ENCODE data around the gene HAUS1.
A peak's percentile ranks its signal among the peaks of the same experiment; 100 is the strongest.
"Not testable (repeated sequence)": the region's sequence is repeated elsewhere in the genome, so short reads cannot be mapped to it uniquely, and the experiment has no call there.

The HAUS1 gene

DNA sequence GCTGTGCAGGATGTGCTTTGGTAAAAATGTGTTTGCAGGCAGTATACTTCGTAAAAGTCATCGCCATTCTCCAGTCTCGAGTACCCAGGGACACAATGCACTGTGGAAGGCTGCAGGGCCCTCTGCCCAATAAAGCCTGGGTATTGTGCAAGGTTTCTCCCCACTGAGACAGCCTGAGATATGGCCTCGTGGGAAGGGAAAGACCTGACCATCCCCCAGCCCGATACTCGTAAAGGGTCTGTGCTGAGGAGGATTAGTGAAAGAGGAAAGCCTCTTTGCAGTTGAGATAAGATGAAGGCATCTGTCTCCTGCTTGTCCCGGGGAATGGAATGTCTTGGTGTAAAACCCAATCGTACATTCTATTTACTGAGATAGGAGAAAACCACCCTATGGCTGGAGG is 15.7 kb upstream of the HAUS1 start:
- DNase-seq (ENCODE audit: extremely low read depth in 1 of 2, low read depth in 1 of 2), result not testable (repeated sequence)

GRCh38 chr18:46095532-46095931 is 8.7 kb upstream of the HAUS1 start:
- no peak for DNase-seq (ENCODE audit: extremely low read depth in 1 of 2, low read depth in 1 of 2)

GRCh38 chr18:46096651-46097300 is 7.4 kb upstream of the HAUS1 start:
- DNase-seq (ENCODE audit: extremely low read depth in 1 of 2, low read depth in 1 of 2), result no peak

DNA sequence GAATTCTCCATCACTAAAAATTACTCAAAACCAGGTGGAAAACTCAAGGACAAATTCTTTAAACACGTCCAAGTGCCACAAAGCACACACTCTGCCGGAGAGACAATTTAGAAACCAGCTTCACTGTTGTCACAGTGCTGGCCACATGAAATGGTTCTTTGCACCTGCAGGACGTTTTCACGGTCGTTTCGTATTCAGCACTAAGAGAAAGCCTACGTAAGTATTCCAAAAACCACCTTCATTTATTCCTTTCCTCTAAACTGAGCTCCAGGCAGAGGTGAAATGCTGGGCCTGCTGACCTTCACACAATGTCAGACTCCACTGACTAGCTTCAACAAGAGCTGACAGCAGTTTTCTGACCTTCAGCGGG is 6.8 kb upstream of the HAUS1 start:
- DNase-seq (ENCODE audit: extremely low read depth in 1 of 2, low read depth in 1 of 2), result no peak

DNA sequence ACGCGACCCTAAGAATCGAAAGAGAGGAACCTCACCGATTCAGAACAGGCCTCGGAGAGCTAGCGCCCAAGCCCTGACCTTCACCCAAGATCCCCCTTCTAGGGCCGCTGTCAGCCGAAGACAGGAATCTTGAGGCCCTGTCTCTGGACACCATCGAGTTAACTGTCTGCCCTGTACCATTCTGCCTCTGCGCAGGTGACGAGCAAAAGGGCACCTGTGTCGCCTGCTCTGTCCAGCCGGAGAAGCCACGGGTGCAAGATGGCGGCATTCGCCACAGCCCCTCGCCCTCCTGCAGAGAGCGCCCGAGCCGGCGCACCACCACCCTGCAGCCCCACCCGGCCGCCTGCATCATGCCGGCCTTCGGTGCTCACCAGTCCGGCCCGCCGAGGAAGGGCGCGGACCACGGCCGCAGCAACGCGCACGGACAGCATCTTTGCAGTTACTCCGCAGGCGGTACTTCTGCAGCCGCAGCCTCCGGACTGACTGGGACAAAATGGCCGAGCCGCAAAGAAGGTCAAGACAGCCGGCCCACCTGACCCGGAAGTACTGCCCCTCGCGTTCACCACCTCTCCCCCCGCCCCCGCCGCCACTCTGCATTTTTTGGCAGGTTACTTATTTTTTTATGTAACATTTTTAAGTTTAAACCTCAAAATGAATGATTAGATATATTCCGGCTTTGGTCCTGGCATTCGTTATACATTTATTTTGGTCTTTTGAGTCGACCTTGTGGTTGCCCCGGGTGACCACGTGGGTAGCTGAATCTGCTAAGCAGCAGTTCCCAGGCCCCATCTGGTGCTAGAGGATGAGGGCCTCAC is 6.2 kb upstream of the HAUS1 start, which contains the start of gene ATP5F1A:
Gene ATP5F1A, minus strand, starts transcription at position 496 of the 815 bp plus-strand sequence. Its CDS starts 65 bp downstream, at position 431.
- peak; percentile 65 to 78 for DNase-seq (ENCODE audit: extremely low read depth in 1 of 2, low read depth in 1 of 2)

GRCh38 chr18:46098616-46098933 is 5.6 kb upstream of the HAUS1 start:
- no peak for DNase-seq (ENCODE audit: extremely low read depth in 1 of 2, low read depth in 1 of 2)

GRCh38 chr18:46099463-46099862 is 4.7 kb upstream of the HAUS1 start:
- no peak for DNase-seq (ENCODE audit: extremely low read depth in 1 of 2, low read depth in 1 of 2)

DNA sequence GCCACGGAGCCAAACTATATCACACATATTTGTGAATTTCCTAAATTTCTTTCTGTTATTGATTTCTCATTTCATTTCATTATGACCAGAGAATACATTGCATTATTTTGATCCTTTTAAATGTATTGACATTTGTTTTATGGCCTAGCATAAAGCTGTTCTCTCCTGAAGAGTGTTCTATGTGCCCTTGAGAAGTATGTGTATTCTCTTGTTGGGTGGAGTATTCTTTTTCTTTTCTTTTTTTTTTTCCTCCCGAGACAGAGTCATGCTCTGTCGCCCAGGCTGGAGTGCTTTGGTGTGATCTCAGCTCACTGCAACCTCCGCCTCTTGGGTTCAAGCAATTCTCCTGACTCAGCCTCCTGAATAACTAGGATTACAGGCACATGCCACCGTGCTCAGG is 5.2 kb downstream of the HAUS1 start:
- DNase-seq (ENCODE audit: extremely low read depth in 1 of 2, low read depth in 1 of 2), result no peak

- no peak for DNase-seq (ENCODE audit: extremely low read depth in 1 of 2, low read depth in 1 of 2)
Measured at GRCh38 chr18:46110406-46110805, 6.2 kb downstream of the HAUS1 start.

DNA sequence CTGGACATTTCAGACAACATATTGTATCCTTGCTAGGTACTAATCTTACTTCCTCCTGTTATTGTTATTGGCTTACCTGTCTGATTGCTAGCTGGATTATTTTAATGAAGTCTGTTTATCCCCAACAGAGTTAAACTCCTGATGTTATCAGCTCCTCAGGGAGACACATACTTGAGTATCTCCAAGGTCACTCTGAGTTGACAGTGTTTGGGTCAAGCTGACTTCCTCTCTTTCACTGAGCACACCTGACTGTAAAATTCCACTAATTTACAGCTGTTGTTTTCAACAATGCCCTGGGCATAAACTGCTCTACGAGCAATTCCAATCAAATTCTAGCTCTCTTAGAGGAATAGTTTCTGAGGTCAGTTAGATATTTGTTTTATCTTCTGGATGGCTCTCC is 9.6 kb downstream of the HAUS1 start:
- no peak for DNase-seq (ENCODE audit: extremely low read depth in 1 of 2, low read depth in 1 of 2)

- not testable (repeated sequence) for DNase-seq (ENCODE audit: extremely low read depth in 1 of 2, low read depth in 1 of 2)
Measured at GRCh38 chr18:46126625-46127024, 22.4 kb downstream of the HAUS1 start.

DNA sequence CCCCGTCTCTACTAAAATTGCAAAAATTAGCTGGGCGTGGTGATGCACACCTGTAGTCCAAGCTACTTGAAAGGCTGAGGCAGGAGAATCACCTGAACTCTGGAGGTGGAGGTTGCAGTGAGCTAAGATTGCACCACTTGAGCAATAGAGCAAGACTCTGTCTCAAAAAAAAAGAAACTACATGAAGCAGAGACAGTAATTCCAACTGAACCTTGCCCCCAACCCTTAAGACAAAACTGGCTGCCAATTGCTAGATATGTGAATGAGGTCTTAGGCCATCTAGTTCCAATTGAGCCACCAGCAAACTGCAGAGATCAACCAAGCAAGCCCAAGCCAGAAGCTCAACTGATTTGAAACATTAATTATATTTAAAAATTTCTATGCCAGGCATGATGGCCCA is 25.9 kb downstream of the HAUS1 start:
- no peak for DNase-seq (ENCODE audit: extremely low read depth in 1 of 2, low read depth in 1 of 2)

- not testable (repeated sequence) for DNase-seq (ENCODE audit: extremely low read depth in 1 of 2, low read depth in 1 of 2)
Measured at GRCh38 chr18:46130549-46130948, 26.4 kb downstream of the HAUS1 start.

DNA sequence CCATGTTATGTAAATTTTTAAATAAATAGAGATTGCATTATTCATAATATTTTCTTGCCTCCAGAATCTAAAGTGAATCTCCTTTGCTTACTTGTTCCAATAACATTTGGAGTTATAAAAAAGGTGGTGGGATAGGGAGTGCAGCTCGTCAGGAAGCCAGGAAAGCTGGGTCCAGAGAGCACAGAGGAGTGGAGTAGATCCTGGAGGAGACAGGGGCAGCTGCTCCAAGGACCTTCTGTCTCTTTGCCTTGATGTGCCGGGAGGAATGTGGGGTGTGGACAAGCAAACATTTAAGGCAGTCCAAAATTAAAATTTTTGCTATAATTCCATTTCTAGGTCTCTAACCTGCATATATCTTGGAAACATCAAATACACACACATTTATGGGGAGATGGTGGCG is 29.3 kb downstream of the HAUS1 start:
- no peak for DNase-seq (ENCODE audit: extremely low read depth in 1 of 2, low read depth in 1 of 2)

- DNase-seq (ENCODE audit: extremely low read depth in 1 of 2, low read depth in 1 of 2), result no peak
Measured at GRCh38 chr18:46134920-46135675, 30.9 kb downstream of the HAUS1 start.

DNA sequence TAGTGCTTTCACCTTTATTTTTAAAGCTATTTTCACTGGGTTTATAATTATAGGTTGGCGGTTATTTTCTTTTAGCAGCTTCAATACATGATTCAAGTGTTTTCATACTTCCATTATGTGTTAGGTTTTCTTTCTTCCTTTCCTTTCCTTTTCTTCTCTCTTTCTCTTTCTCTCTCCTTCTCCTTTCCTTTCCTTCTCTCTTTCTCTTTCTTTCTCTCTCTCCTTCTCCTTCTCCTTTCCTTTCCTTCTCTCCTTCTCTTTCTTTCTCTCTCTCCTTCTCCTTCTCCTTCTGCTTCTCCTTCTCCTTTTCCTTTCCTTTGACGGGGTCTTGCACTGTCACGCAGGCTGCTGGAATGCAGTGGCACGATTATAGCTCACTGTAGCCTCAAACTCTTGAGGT is 36.0 kb downstream of the HAUS1 start:
- no peak for DNase-seq (ENCODE audit: extremely low read depth in 1 of 2, low read depth in 1 of 2)

DNA sequence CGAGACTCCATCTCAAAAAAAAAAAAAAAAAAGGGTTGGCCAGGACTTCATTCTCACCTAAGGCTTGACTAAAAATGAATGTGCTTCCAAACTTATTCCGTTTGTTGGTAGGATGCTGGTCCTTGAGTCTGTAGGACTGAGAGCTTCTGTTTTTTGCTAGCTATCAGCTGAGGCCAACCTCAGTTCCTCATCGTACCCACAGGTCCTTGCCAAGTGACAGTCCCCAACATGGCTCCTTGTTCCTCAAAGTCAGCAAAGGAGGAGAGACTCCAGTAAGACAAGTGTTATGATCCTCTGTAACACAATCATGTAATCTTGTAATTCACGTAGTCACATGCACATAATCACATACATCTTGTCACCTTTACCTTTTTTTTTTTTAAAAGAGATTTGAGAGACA is 37.0 kb downstream of the HAUS1 start:
- no peak for DNase-seq (ENCODE audit: extremely low read depth in 1 of 2, low read depth in 1 of 2)

DNA sequence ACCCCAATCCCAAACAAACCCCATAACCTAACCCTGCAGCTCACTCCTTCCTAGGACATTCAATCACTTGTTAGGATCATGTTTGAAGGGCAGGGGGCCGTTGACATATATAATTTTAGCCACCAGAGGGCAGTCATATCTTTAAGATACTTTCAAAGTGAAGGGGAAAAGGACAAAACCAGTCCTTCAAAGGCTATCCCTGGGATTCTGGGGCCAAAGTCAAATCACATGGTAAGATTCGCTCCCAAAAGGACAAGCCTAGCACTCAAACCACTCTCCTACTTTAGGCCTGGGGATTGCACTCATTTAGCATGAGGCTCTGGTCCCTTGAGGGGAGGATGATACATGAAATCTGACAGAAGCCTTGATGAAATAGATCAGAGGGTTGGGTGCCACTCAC is 44.6 kb downstream of the HAUS1 start:
- no peak for DNase-seq (ENCODE audit: extremely low read depth in 1 of 2, low read depth in 1 of 2)

DNA sequence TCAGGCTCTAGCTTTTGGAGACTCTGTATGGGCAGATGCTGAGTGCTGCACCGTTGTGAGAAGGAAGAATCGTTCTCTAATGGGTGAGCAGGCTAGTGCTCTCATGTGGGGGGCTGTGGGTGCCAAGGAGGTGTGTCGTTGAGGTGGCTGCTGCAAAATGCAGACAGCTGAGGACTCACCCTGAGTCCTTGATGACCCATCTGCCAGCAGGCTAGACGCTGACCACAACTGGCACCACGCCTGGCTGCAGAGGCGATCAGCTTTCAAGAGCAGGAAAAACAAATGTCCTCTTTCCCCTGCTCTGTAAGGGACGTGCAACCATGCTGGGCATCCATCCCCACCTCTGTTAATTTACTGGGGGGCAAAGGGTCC is 48.2 kb downstream of the HAUS1 start:
- DNase-seq (ENCODE audit: extremely low read depth in 1 of 2, low read depth in 1 of 2), result no peak

- no peak for DNase-seq (ENCODE audit: extremely low read depth in 1 of 2, low read depth in 1 of 2)
Measured at GRCh38 chr18:46152808-46153617, 48.8 kb downstream of the HAUS1 start.

DNA sequence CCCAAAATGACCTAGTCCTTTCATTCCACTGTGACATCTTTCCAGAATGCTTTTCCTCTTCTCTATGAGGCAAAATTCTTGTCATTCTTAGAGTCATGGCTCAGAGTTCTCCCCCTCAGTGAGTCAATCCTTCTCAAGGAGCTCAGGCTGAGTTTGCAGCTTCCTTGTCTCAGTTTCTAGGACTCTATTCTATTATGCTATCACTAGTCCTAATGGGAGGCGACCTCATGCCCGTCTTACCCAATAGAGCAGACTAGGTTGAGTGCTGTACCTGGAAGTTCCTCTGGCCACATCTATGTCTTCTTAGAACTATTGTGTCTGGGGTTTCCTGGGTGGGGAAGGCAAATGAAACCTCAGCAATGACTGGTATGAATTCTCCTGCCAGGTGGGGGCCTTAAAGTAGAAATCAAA is 51.5 kb downstream of the HAUS1 start:
- DNase-seq (ENCODE audit: extremely low read depth in 1 of 2, low read depth in 1 of 2), result no peak

Measured in activated CD8-positive, alpha-beta memory T cell treated with anti-CD3 and anti-CD28 coated beads for 1 hour (primary cell).